K562 treated with DMSO at 1 percent for 4 hours (cell line): Measurements from ENCODE around the gene CSAD. TPM values are rescaled to one million over a fixed set of nuclear protein-coding genes. Genes with fewer than 3 reads are reported as not detected.

Experiments used
- total RNA-seq: library from RNA; unstranded; fragments of 300-600 nt; gene quantifications from 2 replicates; pipeline ENCODE4 v1.2.3, GENCODE V29; 2022; ENCODE audit not compliant: insufficient read depth

Gene CSAD, protein sequence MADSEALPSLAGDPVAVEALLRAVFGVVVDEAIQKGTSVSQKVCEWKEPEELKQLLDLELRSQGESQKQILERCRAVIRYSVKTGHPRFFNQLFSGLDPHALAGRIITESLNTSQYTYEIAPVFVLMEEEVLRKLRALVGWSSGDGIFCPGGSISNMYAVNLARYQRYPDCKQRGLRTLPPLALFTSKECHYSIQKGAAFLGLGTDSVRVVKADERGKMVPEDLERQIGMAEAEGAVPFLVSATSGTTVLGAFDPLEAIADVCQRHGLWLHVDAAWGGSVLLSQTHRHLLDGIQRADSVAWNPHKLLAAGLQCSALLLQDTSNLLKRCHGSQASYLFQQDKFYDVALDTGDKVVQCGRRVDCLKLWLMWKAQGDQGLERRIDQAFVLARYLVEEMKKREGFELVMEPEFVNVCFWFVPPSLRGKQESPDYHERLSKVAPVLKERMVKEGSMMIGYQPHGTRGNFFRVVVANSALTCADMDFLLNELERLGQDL
- 2.3 and 8.1 TPM in 2 replicates for total RNA-seq

GRCh38 chr12:53180220-53180930, at the start of gene CSAD, which contains the start of gene ZNF740:
Gene CSAD (minus strand): TSS chr12:53180925. CDS start chr12:53173470, 7,455 bp downstream.
Gene ZNF740 (plus strand): TSS chr12:53180722. CDS start chr12:53181984, 1,262 bp downstream.

DNA sequence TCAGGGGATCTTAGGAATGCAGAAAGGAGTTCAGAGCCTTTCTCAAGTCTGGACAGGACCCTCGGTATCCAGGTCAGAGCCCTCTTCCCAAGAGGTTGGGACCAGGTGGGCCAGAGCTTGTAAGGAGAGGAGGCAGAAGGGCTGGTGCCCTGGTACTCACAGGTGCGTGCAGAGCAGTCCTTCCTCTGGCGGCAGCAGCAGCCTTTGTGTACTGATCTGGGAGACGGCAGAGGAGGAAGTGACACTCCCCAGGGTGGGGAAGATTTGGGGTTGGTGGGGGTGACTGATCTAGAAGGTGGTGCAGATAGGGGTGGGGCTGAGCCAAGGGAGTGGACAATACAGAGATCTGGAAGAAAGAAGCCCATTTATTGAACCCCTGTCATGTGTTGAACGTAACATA, 26.3 kb upstream of the CSAD start, which contains the start of gene ITGB7:
Gene ITGB7, minus strand, starts transcription at position 210 of the 400 bp plus-strand sequence. CDS start 6,808 bp downstream, outside the sequence.

Other genes with a start within 250 kb of the CSAD start
- gene KRT18, start 231.8 kb downstream of the CSAD start, total RNA-seq = 335 and 369 TPM in 2 replicates
- 328 TPM in 2 replicates for gene EIF4B, start 174.5 kb downstream of the CSAD start, total RNA-seq
- gene TNS2, start 130.9 kb downstream of the CSAD start, total RNA-seq = 1.4 and 1.5 TPM in 2 replicates
- gene SPRYD3, start 101.5 kb downstream of the CSAD start, total RNA-seq = 9.6 and 12.4 TPM in 2 replicates
- not detected in 2 replicates for gene IGFBP6, start 83.3 kb downstream of the CSAD start, total RNA-seq
- not detected in 2 replicates for gene SOAT2, start 77.4 kb downstream of the CSAD start, total RNA-seq
- gene ZNF740, start 203 bp downstream of the CSAD start, total RNA-seq = 8.9 and 13.9 TPM in 2 replicates
- gene ITGB7, start 26.3 kb upstream of the CSAD start, total RNA-seq = 1.5 and 2.8 TPM in 2 replicates
- gene RARG, start 51.3 kb upstream of the CSAD start, total RNA-seq = 2.6 and 3.4 TPM in 2 replicates
- gene ESPL1, start 87.4 kb upstream of the CSAD start, total RNA-seq = 29.5 and 30.5 TPM in 2 replicates
- 635 and 661 TPM in 2 replicates for gene PFDN5, start 114.6 kb upstream of the CSAD start, total RNA-seq
- gene MYG1, start 118.8 kb upstream of the CSAD start, total RNA-seq = 13.3 and 24.0 TPM in 2 replicates
- gene AAAS, start 140.7 kb upstream of the CSAD start, total RNA-seq = 64.3 and 78.2 TPM in 2 replicates
- gene SP7, start 155.4 kb upstream of the CSAD start, total RNA-seq = not detected in 2 replicates
- gene SP1, start 199.3 kb upstream of the CSAD start, total RNA-seq = 19.0 and 23.3 TPM in 2 replicates
- gene AMHR2, start 242.9 kb upstream of the CSAD start, total RNA-seq = 66.0 and 99.4 TPM in 2 replicates